OCI-LY3 (cell line): ENCODE results near the gene LIPC.

Experiments
- H2AFZ ChIP-seq: fragments of 200-600, 300-600 bp; shearing (Covaris generic); 2 replicates; pipeline ENCODE4 v1.6.0; 2014; ENCODE audit warnings: antibody characterized with exemption, low read depth, low read length
- H3K27ac ChIP-seq: fragments of 200-600, 300-600 bp; sonication (generic); 2 replicates; pipeline ENCODE4 v1.5.1; 2014; ENCODE audit warnings: mild to moderate bottlenecking, low read length, moderate library complexity, mixed read lengths
- H3K27me3 ChIP-seq: fragments of 200-600, 300-600 bp; sonication (generic); 2 replicates; pipeline ENCODE4 v1.6.1; 2014; ENCODE audit warnings: low read depth, low read length, mixed read lengths
- H3K36me3 ChIP-seq: fragments of 200-600, 300-600 bp; sonication (generic); replicated peaks from 2 replicates; pipeline ENCODE3; 2014; ENCODE audit warnings: low read depth, low read length, mixed read lengths
- H3K4me1 ChIP-seq: fragments of 300-600, 200-600 bp; sonication (generic); 2 replicates; pipeline ENCODE4 v1.6.1; 2014; ENCODE audit warnings: low read length, mixed read lengths
- H3K4me2 ChIP-seq: fragments of 200-600, 300-600 bp; sonication (generic); 2 replicates; pipeline ENCODE4 v1.6.1; 2014; ENCODE audit warnings: low read length, mixed read lengths
- H3K4me3 ChIP-seq: fragments of 300-600, 200-600 bp; sonication (generic); 2 replicates; pipeline ENCODE4 v1.5.1; 2014; ENCODE audit warnings: antibody characterized with exemption, mild to moderate bottlenecking, low read length, moderate library complexity
- H3K79me2 ChIP-seq: fragments of 300-600, 200-600 bp; shearing (Covaris generic); 2 replicates; pipeline ENCODE4 v1.6.1; 2014; ENCODE audit warnings: mild to moderate bottlenecking, low read length, mixed read lengths
- H3K9ac ChIP-seq: fragments of 300-600, 200-600 bp; shearing (Covaris generic); 2 replicates; pipeline ENCODE4 v1.6.0; 2014; ENCODE audit warnings: mild to moderate bottlenecking, low read length, moderate library complexity
- H3K9me3 ChIP-seq: fragments of 200-600, 300-600 bp; shearing (Covaris generic); 2 replicates; pipeline ENCODE4 v1.6.1; 2014; ENCODE audit warnings: low read length, mixed read lengths; ENCODE audit not compliant: insufficient read depth
- H4K20me1 ChIP-seq: fragments of 200-600, 300-600 bp; sonication (generic); 2 replicates; pipeline ENCODE4 v1.6.1; 2016; ENCODE audit warnings: low read length, mixed read lengths; ENCODE audit not compliant: insufficient read depth
- EZH2phosphoT487 ChIP-seq: fragments of 200-600 bp; shearing (Covaris generic); IDR thresholded peaks from 2 replicates; pipeline ENCODE4 v1.6.1; 2018; ENCODE audit warnings: antibody characterized with exemption, mixed run types, low read depth
- TF ChIP-seq, protein P1 (sequence below): fragments of 200-600, 300-600 bp; sonication (generic); IDR thresholded peaks from 2 replicates; pipeline ENCODE4 v1.5.1; 2014; ENCODE audit warnings: antibody characterized with exemption, low read length, low read depth

Gene LIPC

GRCh38 chr15:58474741-58475323 lies 43.0 kb downstream of the LIPC start:
- H4K20me1 ChIP-seq, result no peaks in the 10 kb centered on the region
- H3K9me3 ChIP-seq, result no peaks in the 10 kb centered on the region
- H3K27me3 ChIP-seq, result no peaks in the 10 kb centered on the region
- no peak overlapping the region for H3K27ac ChIP-seq
- H2AFZ ChIP-seq, result no peak overlapping the region
- peaks cover 17% of the 10 kb centered on the region for H3K4me1 ChIP-seq
- no peak overlapping the region for H3K9ac ChIP-seq
- TF ChIP-seq, protein P1, sequence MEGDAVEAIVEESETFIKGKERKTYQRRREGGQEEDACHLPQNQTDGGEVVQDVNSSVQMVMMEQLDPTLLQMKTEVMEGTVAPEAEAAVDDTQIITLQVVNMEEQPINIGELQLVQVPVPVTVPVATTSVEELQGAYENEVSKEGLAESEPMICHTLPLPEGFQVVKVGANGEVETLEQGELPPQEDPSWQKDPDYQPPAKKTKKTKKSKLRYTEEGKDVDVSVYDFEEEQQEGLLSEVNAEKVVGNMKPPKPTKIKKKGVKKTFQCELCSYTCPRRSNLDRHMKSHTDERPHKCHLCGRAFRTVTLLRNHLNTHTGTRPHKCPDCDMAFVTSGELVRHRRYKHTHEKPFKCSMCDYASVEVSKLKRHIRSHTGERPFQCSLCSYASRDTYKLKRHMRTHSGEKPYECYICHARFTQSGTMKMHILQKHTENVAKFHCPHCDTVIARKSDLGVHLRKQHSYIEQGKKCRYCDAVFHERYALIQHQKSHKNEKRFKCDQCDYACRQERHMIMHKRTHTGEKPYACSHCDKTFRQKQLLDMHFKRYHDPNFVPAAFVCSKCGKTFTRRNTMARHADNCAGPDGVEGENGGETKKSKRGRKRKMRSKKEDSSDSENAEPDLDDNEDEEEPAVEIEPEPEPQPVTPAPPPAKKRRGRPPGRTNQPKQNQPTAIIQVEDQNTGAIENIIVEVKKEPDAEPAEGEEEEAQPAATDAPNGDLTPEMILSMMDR, result no peak
- TF ChIP-seq EZH2phosphoT487, result no peak
- H3K4me3 ChIP-seq, result no peak overlapping the region
- no peaks in the 10 kb centered on the region for H3K79me2 ChIP-seq
- no peak overlapping the region for H3K4me2 ChIP-seq
- H3K36me3 ChIP-seq, result no peaks in the 10 kb centered on the region

- Histone ChIP-seq H3K27me3 (no peaks in the 10 kb centered on the region), H3K36me3 (no peaks in the 10 kb centered on the region), H3K27ac (no peak overlapping the region), H3K9ac (no peak overlapping the region), H3K79me2 (no peaks in the 10 kb centered on the region), H3K9me3 (no peaks in the 10 kb centered on the region), H3K4me2 (no peak overlapping the region), H3K4me3 (no peak overlapping the region), H4K20me1 (no peaks in the 10 kb centered on the region), H3K4me1 (peaks cover 17% of the 10 kb centered on the region), H2AFZ (no peak overlapping the region)
- TF ChIP-seq, protein P1, result no peak
- no peak for TF ChIP-seq EZH2phosphoT487
Measured at GRCh38 chr15:58475573-58476524, 44.1 kb downstream of the LIPC start.

DNA sequence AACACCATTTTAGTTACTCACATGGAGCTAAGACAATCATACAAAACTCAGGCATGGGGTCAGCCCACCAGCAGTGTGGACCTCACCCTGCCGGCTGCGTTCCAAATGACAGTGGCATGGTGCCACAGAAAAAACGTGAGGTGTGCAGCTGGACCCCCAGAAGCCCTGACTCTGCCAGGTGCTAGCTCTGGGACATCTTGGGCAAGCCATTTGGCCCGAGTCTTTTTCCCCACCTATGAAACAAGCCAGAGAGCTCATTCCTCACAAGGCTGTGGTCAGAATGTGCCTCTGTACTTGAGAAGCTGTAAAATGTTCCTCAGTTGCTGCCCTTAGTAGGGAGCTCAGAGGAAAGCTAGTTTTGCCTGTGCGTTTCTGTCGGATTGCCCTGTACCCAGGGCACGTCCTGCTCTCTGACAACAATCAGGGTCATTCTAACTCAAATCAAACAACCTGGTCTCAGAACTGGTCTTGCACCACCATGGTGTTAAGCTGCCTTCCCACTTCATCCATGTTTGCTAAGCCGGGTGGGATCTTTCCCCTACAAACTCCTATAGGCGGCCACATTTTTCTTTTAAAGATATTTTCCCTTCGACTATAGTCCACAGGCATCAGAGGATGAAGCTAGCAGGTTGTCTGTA lies 44.9 kb downstream of the LIPC start:
- H3K36me3 ChIP-seq, result no peaks in the 10 kb centered on the region
- peak overlapping the region; percentile 6; the same call in 1 of the 2 replicates for H2AFZ ChIP-seq
- H3K27ac ChIP-seq, result no peak overlapping the region
- no peaks in the 10 kb centered on the region for H3K9me3 ChIP-seq
- H3K79me2 ChIP-seq, result no peaks in the 10 kb centered on the region
- H3K9ac ChIP-seq, result no peak overlapping the region
- H3K4me2 ChIP-seq, result 0 out of 2 replicates have a peak overlapping the region, but pooled peaks have one; percentile 0
- H4K20me1 ChIP-seq, result no peaks in the 10 kb centered on the region
- TF ChIP-seq EZH2phosphoT487, result no peak
- TF ChIP-seq, protein P1, result no peak
- peaks cover 17% of the 10 kb centered on the region for H3K4me1 ChIP-seq
- no peak overlapping the region for H3K4me3 ChIP-seq
- no peaks in the 10 kb centered on the region for H3K27me3 ChIP-seq

DNA sequence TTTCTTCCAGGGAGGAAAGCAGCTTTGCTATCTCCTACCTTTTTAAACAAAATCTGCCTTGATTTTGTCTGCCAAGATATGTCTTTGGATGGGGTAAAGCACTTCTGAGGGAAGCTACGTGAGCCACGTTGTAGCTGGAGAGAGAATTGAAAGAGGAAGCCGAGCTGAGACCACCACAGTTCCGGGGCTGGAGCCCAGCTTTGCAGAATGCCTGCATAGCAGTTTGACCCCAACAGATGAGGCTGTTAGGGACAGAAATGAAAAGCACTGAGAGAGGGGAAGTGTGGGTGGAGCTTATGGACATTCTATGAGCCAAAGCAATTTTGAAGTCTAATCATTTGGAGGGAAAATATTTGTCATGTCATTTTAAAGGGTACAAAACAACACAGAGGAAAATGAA lies 45.4 kb downstream of the LIPC start:
- H3K4me3 ChIP-seq, result no peak overlapping the region
- peaks cover 17% of the 10 kb centered on the region for H3K4me1 ChIP-seq
- no peaks in the 10 kb centered on the region for H3K9me3 ChIP-seq
- H3K4me2 ChIP-seq, result 0 out of 2 replicates have a peak overlapping the region, but pooled peaks have one; percentile 0
- no peak overlapping the region for H3K9ac ChIP-seq
- H3K79me2 ChIP-seq, result no peaks in the 10 kb centered on the region
- H2AFZ ChIP-seq, result peak overlapping the region; percentile 6; the same call in 1 of the 2 replicates
- H3K27me3 ChIP-seq, result no peaks in the 10 kb centered on the region
- H3K36me3 ChIP-seq, result no peaks in the 10 kb centered on the region
- H4K20me1 ChIP-seq, result no peaks in the 10 kb centered on the region
- TF ChIP-seq, protein P1, result no peak
- TF ChIP-seq EZH2phosphoT487, result no peak
- H3K27ac ChIP-seq, result no peak overlapping the region
